ENCODE results near the gene CHRNA4.
"Not testable (repeated sequence)": the region's sequence is repeated elsewhere in the genome, so short reads cannot be mapped to it uniquely, and the experiment has no call there.

The CHRNA4 gene

DNA sequence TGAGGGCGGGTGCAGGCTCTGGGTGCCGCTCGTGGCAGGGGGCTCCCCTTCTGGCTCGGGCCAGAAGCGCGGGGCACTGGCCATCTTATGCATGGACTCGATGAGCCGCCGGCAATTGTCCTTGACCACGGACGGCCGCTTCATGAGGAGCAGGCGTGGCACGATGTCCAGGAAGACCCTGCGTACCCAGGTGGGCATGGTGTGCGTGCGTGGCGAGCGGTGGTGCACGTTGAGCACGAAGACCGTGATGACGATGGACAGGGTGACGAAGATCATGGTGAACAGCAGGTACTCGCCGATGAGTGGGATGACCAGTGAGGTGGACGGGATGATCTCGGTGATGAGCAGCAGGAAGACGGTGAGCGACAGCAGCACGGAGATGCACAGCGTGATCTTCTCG lies 11.0 kb downstream of the CHRNA4 start:
- DNase-seq (ENCODE audit: low read depth in 2 of 2), result no peak

DNA sequence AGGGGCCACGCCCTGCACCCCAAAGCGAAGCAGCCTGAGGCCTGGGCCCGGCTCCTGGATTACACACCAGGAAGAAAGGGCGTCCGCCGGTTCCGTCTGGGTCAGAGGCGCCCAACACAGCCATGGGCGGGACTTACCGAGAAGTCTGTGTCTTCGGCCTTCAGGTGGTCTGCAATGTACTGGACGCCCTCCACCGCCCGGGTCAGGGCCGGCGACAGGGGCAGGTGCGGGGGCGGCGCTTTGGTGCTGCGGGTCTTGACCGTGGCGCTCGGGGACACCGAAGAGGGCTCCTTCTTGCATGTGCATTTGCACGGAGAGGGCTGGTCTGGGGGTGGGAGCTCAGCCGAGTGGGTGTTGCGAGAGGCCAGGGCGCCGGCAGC lies 11.6 kb downstream of the CHRNA4 start:
- no peak for DNase-seq (ENCODE audit: low read depth in 2 of 2)

DNA sequence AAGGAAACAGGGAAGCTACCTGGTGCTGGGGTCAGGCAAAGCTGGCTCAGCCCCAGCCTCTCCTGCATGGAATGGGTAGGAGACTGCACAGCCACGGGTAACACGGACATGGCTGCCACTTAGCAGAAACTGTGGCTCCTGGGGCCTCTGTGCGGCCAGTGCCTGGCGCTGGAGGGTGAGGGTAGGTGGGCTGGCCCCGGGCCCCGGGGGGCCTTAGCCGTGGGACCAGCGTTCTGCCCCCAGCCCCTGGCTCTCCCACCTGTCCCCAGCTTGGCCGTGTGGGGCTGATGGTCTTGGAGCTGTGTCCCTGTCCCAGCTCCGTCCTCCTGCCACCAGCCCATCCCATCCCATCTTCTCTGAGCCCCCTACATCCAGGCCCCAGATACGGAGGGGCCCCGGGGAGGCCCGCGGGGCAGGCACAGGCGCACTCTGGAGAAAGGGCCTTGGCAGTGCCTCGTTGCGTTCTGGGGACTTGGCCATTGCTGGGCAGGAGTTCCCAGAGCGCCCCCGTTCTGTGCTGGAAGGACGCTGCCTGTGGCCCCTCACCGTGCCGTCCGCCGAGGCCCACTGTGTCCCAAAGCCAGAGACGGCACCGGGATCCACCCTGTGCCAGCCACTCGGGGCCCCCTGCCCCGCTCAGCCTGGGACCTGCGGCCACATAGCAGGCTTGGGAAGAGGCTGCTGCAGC lies 12.2 kb downstream of the CHRNA4 start:
- no peak for DNase-seq (ENCODE audit: low read depth in 2 of 2)

DNA sequence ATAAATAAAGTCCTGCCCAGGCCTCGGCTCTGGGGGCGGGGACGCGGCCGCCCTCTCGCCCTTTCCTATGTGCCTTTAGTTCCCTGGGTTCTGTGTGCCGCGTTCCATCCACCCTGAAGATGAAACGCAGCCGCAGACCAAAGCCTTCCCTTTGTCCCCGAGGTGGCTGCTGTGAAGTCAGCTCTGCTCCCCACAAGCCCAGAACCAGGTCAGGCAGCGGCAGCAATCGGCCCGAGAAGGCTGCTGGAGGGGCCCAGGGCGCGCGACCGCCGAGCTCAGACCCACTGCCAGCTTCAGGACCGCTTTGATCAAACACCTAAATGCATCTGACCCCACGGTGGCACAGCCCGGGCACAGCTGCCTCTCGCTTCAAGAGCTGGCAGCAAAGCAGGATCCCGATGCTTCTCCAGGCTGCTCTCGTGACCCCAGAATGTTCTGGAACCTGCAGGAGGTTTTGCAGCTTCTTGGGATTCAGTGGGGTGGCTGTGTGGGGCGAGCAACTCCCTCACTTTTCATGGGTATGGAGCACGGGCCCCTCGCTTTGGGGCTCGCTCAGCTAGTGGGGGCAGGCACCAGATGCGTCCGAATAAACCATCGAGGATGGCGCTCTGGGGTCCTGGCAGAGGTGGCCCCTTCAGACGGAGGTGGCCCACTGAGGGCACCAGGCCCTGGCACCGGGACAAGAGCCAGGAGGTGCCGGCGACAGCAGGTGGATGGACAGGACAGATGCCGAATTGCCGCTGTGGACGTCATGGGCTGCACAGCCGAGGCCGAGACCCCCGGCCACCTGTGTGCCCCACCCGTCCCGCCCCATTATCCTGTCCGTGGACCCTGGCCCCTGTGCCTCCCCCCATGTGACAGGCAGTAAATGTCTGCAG lies 13.0 kb downstream of the CHRNA4 start:
- DNase-seq (ENCODE audit: low read depth in 2 of 2), result no peak

DNA sequence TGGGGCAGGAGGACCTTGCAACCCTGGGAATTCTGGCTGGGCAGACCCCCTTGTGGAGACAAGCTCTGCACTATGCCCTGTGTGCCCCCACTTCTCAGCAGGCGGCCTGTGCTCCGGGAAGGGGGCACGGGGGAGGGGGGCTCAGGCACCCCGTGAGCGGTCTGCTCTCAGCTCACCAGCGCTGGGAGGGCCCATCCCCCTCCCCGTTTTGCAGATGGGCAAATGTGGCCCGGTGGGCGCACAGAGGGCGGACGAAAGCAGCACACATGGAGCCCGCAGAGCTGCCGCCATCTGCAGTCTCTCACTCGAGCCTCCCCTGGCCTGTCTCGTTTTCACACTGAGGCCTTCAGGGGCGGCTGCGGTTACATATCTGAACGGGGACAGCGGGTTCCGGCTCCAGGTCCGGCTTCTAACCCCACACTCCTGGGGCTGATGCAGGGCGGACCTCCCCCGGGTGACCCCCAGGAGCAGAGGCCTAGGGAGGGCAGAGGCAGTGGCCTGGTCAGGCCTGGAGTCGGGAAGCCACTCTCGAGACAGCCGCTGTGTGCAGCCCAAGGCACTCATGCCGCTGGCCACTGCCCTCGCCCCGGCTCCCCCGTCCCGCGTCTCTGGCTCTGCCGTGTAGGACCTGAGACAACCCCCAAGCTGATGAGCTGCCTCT lies 13.9 kb downstream of the CHRNA4 start:
- DNase-seq (ENCODE audit: low read depth in 2 of 2), result no peak

DNA sequence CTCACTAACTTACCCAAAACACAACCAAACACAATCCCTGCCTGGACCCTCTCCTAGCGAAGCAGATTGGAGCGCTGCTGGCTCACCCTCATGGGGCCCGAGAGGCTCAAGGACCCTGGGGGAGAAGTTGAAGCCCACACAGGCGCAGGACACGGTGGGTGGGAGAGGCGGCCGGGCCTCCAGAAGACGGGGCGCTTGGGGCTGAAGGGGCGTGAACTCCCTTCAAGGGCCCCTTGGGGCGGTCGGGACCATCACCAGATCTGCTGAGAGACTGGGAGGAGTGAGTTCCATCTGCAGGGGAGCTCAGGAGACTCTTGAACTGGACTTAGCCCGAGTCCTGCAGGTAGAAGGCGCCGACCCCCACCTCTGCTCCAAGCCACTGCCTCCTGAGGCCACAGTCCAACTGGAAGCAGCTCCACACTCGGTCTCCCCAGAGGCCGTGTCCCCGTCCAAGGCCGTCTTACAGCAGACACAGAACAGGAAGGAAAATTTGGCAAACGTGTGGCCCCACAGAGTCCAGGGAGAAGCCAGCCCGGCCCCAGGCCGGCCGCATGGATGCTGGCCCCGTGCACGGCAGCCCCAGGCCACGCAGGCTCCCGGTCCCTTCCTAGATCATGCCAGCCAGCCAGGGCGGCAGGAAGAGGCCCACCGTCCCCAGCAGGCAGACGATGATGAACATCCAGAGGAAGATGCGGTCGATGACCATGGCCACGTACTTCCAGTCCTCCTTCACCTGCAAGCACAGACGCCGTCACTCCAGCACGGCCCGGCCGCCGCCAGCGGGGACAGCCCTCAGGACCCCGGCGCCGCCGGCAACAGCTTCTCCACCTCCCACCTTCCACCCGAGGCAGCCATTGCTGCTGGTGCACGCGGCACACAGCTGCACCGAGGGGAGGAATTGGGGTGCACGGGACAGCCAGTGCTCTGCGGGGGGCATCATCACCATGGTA lies 14.7 kb downstream of the CHRNA4 start:
- DNase-seq (ENCODE audit: low read depth in 2 of 2), result no peak

DNA sequence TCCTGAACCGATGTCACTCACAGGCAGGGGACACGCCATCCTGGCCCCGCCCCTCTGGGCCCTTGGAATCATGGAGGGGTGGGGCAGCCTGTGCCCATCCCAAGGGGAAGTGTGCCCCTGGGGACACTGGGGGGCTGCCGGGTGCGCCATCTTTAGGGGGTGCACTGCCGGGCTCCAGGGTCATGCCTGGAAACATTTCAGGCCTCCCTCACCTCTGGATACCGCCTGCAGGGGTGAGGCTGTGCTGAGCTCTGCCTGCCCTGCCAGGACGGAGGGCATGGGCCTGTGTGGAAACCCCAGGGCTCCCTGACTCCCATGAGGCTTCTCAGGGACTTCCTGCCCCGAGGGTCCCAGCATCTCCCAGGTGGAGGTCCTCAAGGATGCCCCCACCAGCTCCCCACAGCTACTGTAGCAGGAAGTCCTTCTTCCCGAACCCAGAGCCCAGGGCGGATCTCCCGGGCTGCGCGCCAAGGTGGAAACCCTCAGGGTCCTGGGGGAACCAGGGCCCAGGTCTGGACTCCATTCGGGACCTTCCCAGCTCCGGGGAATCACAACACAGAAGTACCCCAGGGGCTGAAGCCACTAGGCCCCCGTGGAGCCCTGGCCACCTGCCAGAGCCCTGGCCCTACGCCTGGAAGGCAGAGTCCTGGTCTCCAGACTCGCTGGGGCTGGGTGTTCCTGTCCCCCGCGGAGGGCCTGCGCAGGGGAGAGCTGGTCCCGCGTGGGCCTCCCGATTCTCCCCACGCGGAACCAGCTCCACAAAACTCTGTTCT lies 15.6 kb downstream of the CHRNA4 start:
- DNase-seq (ENCODE audit: low read depth in 2 of 2), result no peak

DNA sequence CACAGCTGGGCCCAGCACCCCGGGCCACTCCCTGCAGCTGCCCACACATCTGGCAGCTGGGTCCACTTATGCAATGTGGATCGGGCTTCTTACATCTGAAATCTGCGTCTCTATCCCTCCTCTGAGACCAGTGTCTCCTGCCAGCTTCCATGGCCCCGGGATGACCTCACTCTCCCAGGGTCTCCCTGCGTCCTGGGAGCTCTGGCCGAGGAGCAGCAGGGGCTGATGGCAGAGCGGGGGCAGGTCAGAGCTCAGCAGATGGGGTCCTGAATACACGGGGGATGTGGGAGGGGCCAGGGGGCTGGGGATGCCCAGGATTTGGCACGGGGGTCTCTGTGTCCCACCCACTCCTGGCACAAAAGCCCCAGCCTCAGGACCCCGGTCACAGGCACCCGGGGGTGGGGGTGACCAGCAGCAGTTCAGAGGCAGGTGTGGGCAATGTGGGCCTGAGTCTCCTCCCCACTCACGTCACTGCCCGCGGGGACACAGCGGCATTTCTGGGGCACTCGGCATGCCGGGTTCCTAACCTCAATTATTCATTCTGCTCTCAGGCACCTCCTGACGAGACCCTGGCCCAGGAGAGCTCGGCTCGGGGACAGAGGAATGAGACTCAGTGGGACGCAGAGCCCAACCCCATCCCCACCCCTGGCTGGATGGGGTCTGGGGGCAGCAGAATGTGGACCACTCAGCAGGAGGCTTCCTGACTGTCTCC lies 16.4 kb downstream of the CHRNA4 start:
- no peak for DNase-seq (ENCODE audit: low read depth in 2 of 2)

DNA sequence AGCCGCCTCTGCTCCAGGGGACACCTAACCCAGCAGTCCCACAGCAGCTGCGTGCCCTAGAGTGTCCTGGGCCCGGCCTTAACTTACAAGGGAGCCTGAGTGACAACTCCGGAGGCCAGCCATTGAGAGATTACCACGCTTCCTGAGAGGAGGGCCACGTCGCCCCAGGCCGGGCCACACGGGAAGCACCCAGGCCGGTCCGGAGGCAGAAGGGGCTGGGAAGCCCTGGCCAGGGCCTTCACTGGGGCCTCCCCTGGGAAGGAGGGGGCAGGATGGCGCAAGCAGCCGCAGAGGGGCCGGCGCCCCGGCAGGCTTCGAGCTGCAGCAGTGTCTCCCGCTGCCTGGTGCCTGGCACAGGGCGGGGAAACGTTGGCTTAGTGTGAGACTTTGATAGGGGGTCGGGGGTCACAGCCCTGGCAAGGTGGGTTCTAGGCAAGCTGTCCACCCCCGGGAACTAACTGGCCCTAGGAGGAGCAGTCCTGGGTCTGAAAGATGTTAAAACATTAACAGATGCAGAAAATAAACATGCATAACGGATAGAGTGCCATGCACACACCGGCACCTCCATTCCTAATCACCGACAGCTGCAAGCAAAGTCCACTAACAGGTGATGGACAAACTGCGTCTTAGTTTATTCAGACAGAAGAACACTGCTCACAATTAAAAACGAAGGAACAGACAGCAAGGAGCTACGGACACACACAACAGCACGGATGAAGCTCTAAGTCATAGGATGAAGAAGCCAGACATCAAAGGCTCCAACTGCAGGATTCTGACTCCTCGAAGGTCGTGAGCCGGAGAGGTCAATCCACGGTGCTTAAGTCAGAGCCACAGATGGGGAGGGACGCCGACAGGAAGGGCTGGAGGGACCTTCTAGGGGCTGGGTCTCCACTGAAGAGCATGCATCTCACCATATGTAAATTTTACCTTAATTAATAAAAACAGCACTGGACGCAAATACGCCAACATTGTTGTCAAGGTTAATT lies 17.4 kb downstream of the CHRNA4 start:
- DNase-seq (ENCODE audit: low read depth in 2 of 2), result no peak

DNA sequence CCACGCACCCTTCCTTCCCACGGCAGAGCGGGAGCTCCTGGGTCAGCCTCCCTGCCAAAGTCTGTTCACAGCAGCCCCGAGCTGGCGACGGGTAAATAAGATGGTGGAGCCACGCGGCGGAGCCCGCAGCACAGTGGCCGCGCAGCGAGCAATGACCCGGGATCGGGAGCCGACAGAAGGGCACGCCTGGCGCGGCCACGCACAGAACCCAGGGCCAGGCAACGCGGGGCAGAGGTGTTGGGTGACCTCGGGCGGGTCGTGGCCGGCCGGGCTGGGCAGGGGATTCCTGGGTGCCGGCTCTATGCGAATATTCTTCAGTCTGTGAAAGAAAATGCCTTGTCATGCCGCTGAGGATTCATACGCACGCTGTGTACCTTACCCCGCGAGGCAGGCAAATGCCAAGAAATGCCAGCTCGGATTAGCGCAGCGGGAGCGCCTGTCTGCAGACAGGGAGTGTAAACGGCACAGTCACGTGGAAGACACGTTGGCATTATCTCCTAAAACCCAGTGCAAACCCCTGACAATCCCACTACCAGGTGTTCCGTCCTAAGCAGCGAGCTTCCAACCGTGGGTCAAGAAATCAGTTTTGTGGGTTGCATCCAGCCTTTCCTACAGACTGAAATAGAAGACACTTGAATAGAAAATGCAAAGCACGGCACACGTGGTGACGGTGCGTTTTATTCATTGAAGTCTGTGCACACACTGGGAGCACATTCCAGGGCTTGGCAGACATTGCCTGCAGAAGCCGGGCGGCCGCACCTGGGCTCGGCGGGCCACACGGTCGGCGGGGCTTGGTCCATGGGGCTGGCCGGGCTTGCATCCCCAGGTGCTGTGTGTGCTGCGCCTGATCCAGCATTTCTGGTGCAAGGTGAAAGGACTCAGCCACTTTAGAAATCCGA lies 18.3 kb downstream of the CHRNA4 start:
- no peak for DNase-seq (ENCODE audit: low read depth in 2 of 2)

DNA sequence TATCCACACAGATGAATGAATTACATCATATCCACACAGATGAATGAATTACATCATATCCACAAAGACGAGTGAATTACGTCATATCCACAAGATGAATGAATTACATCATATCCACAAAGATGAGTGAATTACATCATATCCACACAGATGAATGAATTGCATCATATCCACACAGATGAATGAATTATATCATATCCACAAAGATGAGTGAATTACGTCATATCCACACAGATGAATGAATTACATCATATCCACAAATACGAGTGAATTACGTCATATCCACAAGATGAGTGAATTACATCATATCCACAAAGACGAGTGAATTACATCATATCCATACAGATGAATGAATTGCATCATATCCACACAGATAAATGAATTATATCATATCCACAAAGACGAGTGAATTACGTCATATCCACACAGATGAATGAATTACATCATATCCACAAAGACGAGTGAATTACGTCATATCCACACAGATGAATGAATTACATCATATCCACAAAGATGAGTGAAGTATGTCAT lies 20.9 kb downstream of the CHRNA4 start:
- DNase-seq (ENCODE audit: low read depth in 2 of 2), result not testable (repeated sequence)

DNA sequence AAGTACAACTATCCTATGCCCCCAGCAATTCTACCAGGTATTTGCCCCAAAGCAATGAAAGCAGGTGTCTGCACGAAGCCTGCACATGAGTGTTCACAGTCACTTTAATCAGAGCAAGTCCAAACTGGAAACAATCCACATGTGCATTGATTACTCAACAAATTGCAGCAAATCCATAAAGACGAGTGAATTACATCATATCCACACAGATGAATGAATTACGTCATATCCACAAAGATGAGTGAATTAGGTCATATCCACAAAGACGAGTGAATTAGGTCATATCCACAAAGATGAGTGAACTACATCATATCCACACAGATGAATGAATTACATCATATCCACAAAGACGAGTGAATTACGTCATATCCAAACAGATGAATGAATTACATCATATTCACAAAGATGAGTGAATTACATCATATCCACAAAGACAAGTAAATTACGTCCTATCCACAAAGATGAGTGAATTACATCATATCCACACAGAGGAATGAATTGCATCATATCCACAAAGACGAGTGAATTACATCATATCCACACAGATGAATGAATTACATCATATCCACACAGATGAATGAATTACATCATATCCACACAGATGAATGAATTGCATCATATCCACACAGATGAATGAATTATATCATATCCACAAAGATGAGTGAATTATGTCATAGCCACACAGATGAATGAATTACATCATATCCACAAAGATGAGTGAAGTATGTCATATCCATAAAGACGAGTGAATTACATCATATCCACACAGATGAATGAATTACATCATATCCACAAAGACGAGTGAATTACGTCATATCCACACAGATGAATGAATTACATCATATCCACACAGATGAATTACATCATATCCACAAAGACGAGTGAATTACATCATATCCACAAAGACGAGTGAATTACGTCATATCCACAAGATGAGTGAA lies 21.7 kb downstream of the CHRNA4 start:
- not testable (repeated sequence) for DNase-seq (ENCODE audit: low read depth in 2 of 2)

DNA sequence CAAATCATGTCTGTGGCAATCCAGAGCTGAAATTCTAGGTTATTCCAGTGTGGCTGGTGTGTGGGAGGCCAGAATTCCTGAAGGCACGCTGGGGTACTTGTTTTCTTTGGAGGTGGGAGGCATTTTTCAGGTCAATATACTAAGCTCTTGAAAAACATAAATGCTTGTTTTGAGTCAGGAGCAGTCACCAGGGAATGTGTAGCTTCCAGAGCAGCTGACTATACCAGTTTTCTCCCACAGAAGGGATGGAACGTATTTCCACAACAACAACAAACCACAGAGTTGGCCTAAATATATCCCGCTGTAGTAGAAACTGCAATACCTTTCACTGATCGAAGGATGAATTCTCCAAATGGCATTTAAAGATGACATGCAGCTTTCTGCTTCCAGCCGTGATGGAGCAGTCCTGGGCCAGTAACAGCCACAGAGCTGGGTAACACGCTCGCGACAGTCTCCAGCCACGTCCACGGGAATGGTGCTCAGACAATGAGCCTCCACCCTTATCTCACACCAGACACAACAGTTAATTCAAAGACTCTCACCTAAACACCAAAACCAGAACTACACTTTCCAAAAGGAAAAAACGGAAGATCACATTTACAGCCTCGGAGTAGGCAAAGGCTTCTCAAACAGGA lies 23.2 kb downstream of the CHRNA4 start:
- no peak for DNase-seq (ENCODE audit: low read depth in 2 of 2)

DNA sequence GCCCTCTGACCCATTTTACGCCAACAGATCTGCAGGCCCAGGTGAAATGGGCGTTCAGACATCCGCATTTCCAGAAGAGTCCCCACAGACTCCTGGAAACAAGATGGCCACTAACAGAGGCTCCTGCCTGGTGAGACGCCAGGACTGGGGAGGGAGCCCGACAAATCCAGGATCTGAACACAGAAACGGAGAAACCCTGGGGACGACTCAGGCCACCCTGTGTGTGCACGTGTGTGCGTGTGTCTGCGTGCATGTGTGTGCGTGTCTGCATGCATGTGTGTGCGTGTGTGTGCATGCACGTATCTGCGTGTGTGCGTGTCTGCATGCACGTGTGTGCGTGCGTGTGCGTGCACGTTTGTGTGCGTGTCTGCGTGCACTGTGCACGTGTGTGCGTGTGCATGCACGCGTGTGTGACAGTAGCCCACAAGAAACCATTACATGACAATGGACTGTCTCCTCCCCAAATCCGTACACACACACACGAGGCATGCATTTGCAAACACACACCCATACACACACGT lies 24.9 kb downstream of the CHRNA4 start:
- DNase-seq (ENCODE audit: low read depth in 2 of 2), result no peak

DNA sequence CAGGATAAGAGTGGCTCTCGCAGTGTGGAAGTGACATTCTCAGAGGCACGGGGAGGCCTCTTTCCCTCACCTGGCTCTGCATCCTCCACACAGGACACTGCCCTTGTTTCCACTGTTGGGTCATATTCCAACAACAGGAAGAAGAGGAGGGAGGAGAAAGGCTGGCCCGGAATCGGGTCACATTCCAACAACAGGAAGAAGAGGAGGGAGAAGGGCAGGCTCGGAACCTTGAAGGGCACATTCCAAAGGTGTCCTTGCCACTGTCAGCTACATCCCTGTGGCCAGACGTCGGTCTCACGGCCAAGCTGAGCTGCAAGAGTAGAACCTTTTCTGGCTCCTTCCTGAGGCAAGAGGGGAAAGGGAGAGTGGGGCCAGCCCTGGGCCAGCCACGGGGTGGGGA lies 25.4 kb downstream of the CHRNA4 start:
- DNase-seq (ENCODE audit: low read depth in 2 of 2), result no peak

DNA sequence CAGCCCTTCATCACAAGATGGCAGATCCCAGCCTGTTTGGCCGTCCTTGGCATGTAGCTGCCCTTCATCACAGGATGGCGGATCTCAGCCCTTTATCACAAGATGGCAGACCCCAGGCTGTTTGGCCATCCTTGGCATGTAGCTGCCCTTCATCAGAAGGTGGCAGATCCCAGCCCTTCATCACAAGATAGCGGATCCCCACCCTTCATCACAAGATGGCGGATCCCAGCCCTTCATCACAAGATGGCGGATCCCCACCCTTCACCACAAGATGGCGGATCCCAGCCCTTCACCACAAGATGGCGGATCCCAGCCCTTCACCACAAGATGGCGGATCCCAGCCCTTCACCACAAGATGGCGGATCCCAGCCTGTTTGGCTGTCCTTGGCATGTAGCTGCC lies 26.1 kb downstream of the CHRNA4 start:
- not testable (repeated sequence) for DNase-seq (ENCODE audit: low read depth in 2 of 2)

Data from stimulated activated CD4-positive, alpha-beta T cell treated with anti-CD3 and anti-CD28 coated beads, Interleukin-1b, Interleukin-23, amount 100 ng/mL, for 4 hours (primary cell).